DOHH2 (cell line): ENCODE results near the gene PCBD1.

ENCODE experiments used
- H3F3A ChIP-seq: fragments of 200-600 bp; sonication (generic), shearing (Covaris generic); 2 replicates; pipeline ENCODE4 v1.6.0; 2016; ENCODE audit warnings: antibody characterized with exemption, mild to moderate bottlenecking; ENCODE audit not compliant: control insufficient read depth, insufficient read depth
- H3K27ac ChIP-seq: fragments of 200-600 bp; sonication (generic); 2 replicates; pipeline ENCODE4 v1.5.1; 2014; ENCODE audit warnings: low read depth, mild to moderate bottlenecking, low read length, moderate library complexity
- H3K27me3 ChIP-seq: fragments of 200-600 bp; sonication (generic); 2 replicates; pipeline ENCODE4 v1.6.1; 2014; ENCODE audit warnings: mild to moderate bottlenecking, low read length, mixed read lengths; ENCODE audit not compliant: control insufficient read depth
- H3K36me3 ChIP-seq: fragments of 200-600 bp; sonication (generic); 2 replicates; pipeline ENCODE4 v1.6.1; 2014; ENCODE audit warnings: mild to moderate bottlenecking, low read length, moderate library complexity, mixed read lengths; ENCODE audit not compliant: control insufficient read depth
- H3K4me1 ChIP-seq: fragments of 200-600 bp; sonication (generic); 2 replicates; pipeline ENCODE4 v1.6.1; 2014; ENCODE audit warnings: mild to moderate bottlenecking, low read length, mixed read lengths; ENCODE audit not compliant: control insufficient read depth
- H3K4me2 ChIP-seq: fragments of 200-600 bp; sonication (generic); 2 replicates; pipeline ENCODE4 v1.6.0; 2014; ENCODE audit warnings: mild to moderate bottlenecking, low read length, moderate library complexity
- H3K4me3 ChIP-seq: fragments of 200-600 bp; sonication (generic); 2 replicates; pipeline ENCODE4 v1.5.1; 2014; ENCODE audit warnings: mild to moderate bottlenecking, low read length, mixed read lengths
- H3K79me2 ChIP-seq: fragments of 200-600 bp; sonication (generic); 2 replicates; pipeline ENCODE4 v1.6.1; 2014; ENCODE audit warnings: mild to moderate bottlenecking, low read length, mixed read lengths; ENCODE audit not compliant: control insufficient read depth
- H3K9me2 ChIP-seq: fragments of 200-600 bp; sonication (generic); replicated peaks from 2 replicates; pipeline ENCODE4 v1.6.1; 2014; ENCODE audit warnings: mild to moderate bottlenecking, low read length, mixed read lengths; ENCODE audit not compliant: control insufficient read depth
- H3K9me3 ChIP-seq: fragments of 200-600 bp; sonication (generic); 2 replicates; pipeline ENCODE4 v1.6.1; 2014; ENCODE audit warnings: antibody characterized with exemption, low read length, mixed read lengths; ENCODE audit not compliant: control insufficient read depth, insufficient read depth
- H4K20me1 ChIP-seq: fragments of 200-600 bp; sonication (generic); 2 replicates; pipeline ENCODE4 v1.6.0; 2014; ENCODE audit warnings: low read depth, mild to moderate bottlenecking, antibody characterized with exemption, low read length, moderate library complexity; ENCODE audit not compliant: control insufficient read depth, insufficient read depth
- CTCF ChIP-seq: fragments of 200-600 bp; sonication (generic); IDR thresholded peaks from one replicate; pipeline ENCODE4 v1.5.1; 2014; ENCODE audit warnings: antibody characterized with exemption, mild to moderate bottlenecking, low read depth, low read length; ENCODE audit not compliant: poor library complexity, severe bottlenecking
- EZH2phosphoT487 ChIP-seq: fragments of 200-600 bp; sonication (generic); IDR thresholded peaks from 2 replicates; pipeline ENCODE4 v1.6.1; 2017; ENCODE audit warnings: borderline replicate concordance, mild to moderate bottlenecking, antibody characterized with exemption, low read length, moderate library complexity, mixed read lengths

Gene PCBD1

GRCh38 chr10:70889291-70889690 lies 926 bp upstream of the PCBD1 start:
- H3K4me2 ChIP-seq = peak overlapping the region; percentile 83
- no peak overlapping the region for H3K27ac ChIP-seq
- H4K20me1 ChIP-seq = no peaks in the 10 kb centered on the region
- TF ChIP-seq CTCF (no peak), EZH2phosphoT487 (no peak)
- H3K36me3 ChIP-seq = no peaks in the 10 kb centered on the region
- H3K79me2 ChIP-seq = no peaks in the 10 kb centered on the region
- H3K4me1 ChIP-seq = peaks cover 13% of the 10 kb centered on the region
- H3F3A ChIP-seq = no peaks in the 10 kb centered on the region
- H3K9me3 ChIP-seq = peaks cover 3% of the 10 kb centered on the region; the same call in 1 of the 2 replicates
- peak overlapping the region; percentile 67 for H3K4me3 ChIP-seq
- no peaks in the 10 kb centered on the region for H3K27me3 ChIP-seq
- no peaks in the 10 kb centered on the region for H3K9me2 ChIP-seq

GRCh38 chr10:70886921-70887665 lies 1.3 kb downstream of the PCBD1 start:
- Histone ChIP-seq H4K20me1 (no peaks in the 10 kb centered on the region), H3K4me3 (peak overlapping the region; percentile 67), H3F3A (no peaks in the 10 kb centered on the region), H3K4me1 (peaks cover 13% of the 10 kb centered on the region), H3K79me2 (no peaks in the 10 kb centered on the region), H3K27me3 (no peaks in the 10 kb centered on the region), H3K27ac (no peak overlapping the region), H3K9me3 (peaks cover 3% of the 10 kb centered on the region; the same call in 1 of the 2 replicates), H3K9me2 (no peaks in the 10 kb centered on the region), H3K36me3 (no peaks in the 10 kb centered on the region), H3K4me2 (peak overlapping the region; percentile 83)
- TF ChIP-seq CTCF (no peak), EZH2phosphoT487 (no peak)

GRCh38 chr10:70885931-70886903 lies 2.1 kb downstream of the PCBD1 start:
- peaks cover 1% of the 10 kb centered on the region; the same call in 1 of the 2 replicates for H3K9me3 ChIP-seq
- no peak overlapping the region for H3K27ac ChIP-seq
- TF ChIP-seq CTCF = no peak
- TF ChIP-seq EZH2phosphoT487 = no peak
- H3K36me3 ChIP-seq = no peaks in the 10 kb centered on the region
- peaks cover 13% of the 10 kb centered on the region for H3K4me1 ChIP-seq
- H3K9me2 ChIP-seq = no peaks in the 10 kb centered on the region
- H3K4me2 ChIP-seq = no peak overlapping the region
- H3K27me3 ChIP-seq = no peaks in the 10 kb centered on the region
- no peaks in the 10 kb centered on the region for H4K20me1 ChIP-seq
- no peaks in the 10 kb centered on the region for H3K79me2 ChIP-seq
- H3F3A ChIP-seq = no peaks in the 10 kb centered on the region
- H3K4me3 ChIP-seq = no peak overlapping the region
